HS-27A (cell line): ENCODE results near the gene TRMT2A.

Source experiments
- DNase-seq: peaks from one replicate; pipeline ENCODE4 v3.0.0-alpha.2; 2012; ENCODE audit warnings: low read depth, missing footprints

The TRMT2A gene

DNA sequence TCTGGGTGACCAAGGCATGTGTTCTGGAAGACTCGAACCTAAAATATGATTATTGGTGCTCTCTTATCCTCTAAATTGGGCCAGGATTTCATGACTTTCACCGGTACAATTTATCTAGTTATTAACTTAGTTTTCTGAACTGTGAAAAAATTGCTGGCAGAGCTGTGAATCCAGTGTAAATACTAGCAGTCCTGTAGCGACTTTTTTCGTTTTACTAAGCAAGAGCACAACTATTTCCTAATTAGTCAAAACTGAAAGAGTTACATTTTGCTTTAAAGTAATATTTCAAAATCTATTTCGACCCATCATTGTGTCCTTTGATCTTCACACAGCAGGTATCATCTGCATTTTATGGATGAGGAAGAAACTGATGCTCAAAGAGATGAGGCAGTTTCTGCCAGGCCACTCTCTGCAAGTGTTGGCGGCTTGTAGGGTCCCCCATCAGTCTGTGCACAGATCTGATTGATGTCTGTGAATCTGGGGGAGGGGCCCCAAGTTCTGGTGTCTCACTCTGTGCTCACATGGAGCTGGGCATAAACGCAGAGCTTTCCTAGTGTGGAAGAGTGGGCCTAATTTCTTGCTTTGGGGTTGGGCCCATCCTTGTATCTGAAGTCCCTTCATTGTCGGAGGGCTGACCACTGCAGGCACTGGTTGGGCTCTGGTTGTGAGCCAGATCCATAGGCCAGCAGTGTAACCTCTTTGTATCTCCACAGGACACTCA lies 1.4 kb upstream of the TRMT2A start:
- no peak for DNase-seq

DNA sequence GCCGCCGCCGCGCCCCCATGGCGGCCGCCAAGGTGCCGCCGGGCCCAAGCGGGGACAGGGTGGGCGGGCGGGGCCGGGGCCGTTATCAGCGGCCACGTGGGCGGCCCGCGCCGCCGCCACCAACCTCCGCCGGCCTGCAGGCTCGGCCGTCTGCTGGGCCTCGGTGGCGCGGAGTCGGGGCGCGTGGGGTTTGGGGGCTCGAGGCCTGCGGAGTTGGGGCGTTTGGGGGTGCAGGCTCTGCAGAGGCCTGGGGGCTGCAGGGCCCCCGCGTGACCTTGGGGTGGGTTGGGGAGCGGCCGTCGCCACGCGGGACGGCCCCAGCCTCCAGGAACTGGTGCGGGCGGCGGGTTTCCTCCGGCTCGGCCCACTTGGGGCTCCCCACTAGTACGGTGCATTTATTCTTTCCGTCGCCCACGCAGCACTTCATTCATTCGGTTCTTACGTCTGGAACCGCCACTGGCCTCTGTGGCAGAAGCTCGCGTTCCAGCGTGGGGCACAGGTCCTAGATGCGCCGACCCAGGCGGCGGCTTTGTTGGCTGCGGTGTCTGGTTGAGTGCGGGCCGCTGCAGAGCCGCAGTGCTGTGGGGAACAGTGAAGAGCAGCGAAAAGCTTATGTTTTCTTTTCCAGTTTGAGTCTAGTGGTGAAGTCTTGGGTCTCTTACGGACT lies 740 bp upstream of the TRMT2A start:
- no peak for DNase-seq

DNA sequence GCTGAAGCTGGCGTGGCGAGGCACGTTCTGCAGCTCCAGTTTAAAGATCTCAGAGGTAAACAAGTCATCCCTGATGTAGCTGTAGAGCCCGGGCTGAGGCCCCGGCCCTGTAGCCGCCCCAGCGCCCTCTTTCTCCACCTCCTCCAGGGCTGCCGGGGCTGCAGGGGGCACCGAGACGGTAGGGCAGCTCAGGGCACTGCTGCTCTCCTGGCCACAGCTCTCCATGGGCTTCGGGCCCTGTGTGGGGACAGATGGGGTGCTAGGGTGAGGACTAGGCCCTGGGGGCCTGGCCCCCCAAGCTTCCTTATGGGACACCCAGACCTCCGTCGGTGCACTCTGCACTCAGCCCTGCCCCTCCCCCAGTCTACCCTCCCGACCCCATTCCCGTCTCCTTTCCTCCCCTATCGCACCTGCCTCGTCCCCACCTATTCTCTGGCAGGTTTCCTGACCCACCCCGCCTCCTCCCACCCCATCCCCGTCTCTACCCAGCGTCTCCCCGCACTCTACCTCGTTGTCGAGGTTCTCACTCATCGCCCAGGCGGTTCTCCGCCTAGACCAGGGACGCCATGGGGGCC lies 563 bp downstream of the TRMT2A start:
- DNase-seq, result no peak

DNA sequence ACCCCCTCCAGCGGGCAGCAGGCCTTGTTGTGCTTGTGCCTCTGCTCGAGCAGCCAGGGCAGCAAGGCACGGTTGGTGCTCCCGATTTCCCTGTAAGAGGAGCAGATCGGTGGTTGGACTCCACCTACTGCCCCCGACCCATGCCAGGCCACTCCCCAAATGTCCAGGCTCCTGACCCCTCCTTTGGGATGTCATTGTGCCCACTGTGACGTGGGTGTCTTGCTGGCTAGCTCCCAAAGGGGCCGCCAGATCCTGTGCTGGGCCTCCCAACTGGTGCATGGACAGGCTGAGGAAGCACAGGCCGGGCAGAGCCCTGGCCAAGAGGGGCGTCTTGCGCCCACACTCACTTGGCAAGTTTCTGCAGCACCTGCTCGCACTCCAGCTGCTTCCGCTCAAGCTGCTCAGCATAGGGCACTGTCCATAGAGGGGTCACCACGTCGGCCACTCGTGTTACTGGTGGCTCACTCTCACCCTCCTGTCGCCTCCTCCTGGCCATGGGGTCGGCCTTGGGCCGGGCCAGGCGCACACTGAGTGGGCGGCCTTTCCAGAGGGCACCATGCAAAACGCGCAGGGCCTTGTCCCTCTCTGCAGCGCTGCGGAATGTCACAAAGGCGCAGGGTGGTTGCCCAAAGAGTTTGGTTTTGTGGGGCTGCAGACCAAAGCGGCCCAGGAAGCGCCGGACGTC lies 1.2 kb downstream of the TRMT2A start, which contains the start of gene RANBP1:
TSS of gene RANBP1 (plus strand) at position 414 of the 685 bp plus-strand sequence. CDS start at position 495, 81 bp downstream.
- no peak for DNase-seq

DNA sequence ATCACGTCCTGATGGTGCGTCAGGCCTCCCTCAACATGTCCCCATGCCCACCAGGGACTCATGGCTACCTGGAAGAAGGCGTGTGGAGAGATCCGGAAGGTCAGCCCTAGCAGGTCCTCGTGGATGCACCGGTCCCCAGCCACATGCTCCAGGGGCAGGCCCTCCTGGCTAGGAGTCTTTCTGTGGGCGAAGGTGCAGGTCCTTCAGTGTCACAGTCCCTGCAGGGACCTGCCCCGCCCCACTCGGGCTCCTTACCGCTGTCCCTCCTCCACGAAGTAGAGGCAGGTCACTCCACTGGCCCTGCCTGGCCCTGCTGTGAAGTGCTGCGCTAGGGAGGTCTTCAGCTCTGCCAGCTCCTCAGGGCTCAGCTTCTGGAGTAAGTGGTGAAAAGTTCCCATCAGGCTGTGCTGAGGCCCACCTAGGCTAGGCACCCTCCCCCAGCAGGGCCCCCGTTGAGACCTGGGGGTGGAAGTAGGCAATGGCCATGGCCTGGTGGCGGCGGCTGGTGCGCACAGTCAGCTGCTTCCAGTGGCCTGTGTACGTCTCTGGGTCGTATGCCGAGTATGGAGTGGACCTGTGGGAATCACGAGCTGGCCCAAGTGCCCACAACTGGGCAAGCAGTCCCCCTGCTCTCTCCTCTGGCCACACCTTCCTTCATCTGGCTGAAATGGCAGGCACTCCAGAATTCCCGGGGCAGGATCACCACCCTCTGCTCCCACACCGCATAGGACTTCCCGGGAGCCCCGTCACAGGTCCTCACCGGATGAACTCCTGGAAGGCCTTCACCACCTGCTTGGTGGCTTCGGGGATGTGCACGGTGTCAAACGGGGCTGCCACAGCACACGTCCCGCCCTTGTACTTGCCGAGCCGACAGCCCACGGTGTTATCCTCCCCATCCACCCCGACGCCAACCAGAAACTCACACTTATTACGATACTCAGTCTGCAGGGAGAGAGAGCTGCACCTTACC lies 2.2 kb downstream of the TRMT2A start:
- no peak for DNase-seq

DNA sequence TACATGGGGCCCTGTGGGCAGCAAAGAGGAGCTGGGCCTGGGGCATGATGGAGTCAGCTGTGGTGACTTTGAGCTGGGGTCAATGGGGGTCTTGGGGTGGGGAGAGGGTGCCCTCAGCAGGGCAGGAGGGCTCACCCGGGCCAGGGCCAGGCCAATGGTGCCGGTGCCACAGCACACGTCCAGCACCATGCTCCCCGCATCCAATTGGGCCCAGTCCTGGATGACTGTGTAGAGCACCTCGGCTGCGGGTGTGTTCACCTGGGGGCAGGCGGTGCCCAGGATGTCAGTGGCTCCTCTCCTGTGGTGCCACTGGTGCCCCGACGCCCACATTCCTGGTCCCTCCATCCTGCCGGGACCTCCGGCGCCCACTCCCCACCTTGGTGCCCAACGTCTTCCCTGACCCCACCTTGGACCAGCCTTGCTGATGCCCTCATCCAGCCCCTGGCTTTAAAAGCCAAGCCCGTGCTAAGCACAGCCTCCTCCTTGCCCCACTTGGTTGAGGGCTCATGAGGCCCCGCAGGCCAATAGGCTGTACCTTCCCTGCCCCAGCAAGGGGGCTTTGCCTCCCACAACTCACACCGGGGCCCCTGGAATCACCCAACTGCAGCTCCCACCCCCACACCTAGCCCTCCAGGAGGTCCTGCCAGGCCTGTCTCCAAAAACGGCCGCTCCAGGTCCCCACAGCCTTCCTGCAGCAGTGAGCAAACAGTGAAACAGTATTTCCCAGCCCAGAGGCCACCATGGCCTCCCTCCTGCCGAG lies 3.3 kb downstream of the TRMT2A start:
- DNase-seq, result no peak

DNA sequence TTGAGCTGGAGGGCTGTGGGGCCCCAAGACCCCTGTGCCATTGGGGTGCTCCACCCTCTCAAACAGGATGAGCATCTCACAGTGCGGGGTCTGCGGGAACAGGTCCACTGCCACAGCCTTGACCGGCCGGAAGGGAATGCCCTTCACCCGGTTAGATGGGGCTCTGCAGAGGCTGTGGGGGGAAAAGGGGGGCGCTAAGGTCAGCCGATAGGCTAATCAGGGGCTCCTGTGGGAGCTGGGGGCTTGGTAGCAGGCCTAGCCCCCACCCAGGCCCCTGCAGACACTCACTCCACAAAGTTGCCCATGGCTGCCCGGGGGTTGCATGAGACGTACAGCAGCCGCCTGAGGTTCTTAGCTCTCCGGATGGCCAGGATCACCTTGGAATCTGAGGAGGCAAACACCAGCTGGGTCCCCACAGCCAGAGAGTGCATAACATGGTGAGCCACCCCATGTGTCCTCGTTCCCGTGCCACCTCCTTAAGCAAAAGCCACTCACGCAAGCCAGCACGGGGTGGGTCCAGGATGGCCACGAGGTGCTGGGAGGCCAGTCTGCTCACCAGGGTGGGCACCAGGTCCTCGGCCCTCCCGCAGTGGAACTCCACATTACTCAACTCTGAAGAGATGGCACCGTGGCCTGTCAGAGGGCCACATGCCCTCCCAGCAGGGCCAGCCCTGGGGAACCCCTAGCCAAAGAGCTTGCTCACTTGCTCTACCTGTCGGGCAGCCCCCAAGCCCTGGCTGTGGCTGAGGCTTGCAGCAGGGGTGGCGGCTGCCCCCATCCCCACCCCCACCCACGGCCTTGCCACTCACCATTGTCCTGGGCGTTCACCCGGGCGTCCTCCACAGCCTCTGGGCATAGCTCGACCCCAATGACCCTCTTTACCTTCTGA lies 4.2 kb downstream of the TRMT2A start:
- DNase-seq, result no peak

DNA sequence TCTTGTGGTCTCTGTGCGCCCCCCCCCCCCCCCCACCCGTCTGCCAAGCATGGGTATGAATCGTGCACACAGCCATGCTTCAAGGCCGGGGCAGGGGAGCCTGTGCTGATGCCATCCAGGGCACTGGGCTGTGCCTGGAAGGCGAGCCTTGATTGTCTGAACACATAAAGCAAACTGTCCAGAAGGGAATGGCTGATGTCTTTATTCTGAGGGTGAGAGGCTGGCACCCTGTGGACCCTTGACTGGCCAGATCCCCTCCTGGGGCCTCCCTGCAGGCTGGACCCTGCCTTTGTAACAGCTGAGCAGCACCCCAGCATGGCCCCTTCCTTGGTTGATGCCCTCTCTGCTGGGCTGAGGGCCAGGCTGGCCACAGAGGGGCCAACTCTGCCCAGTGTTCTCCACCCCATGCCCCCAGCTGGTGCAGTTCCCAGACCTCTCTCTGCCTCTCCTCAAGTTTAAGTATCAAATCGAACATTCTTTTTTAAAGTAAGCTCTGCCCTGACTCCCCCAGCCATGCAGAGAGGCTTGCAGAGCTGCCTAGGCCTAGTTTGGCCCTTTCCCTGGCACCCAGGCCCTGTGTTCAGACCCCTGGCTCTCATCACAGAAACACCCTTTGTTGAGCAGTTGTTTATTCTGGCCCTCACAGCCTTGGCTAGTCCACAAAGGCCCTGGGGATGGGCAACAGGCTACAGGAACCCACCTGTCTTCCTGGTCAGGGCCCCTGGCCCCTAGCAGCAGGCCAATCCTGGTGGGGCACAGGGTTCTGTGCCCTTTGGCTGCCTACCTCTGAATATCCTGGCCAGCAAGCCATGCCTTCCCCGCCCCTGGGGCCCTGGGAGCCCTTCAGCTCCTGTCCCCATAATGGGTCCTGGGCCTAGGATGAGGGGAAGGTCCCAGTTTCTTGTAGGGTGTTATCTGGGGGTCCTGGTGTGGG lies 5.1 kb downstream of the TRMT2A start:
- no peak for DNase-seq

DNA sequence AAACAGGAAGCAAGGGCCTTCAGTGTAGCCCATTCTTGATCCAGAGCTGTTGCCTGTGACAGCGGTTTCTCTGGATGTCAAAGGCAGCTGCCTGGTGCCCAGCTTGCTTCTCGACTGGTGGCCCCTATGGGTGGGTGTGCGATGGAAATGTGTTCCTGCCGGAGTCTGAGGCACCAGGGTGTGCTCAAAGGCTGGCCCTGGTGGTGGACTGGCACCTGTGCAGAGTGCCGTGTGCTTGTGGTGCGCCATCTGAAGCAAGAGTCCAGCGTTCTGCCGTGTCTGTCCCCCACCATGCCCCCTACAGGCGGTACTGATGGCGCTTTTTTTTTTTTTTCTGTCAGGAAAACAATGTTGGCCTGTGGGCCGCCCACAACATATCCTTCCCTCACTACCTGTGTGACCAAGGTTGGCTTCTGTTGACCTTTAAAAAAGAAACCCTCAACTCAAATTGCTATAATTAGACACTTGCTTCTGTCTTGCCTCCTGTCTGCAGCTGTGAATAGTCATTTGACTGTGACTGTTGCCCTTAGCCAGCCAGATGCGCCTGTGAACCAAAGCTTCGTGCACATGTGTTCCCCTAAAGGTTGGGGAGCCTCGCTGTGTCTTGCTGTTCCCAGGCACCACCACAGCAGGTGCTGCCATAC lies 5.9 kb downstream of the TRMT2A start:
- no peak for DNase-seq

DNA sequence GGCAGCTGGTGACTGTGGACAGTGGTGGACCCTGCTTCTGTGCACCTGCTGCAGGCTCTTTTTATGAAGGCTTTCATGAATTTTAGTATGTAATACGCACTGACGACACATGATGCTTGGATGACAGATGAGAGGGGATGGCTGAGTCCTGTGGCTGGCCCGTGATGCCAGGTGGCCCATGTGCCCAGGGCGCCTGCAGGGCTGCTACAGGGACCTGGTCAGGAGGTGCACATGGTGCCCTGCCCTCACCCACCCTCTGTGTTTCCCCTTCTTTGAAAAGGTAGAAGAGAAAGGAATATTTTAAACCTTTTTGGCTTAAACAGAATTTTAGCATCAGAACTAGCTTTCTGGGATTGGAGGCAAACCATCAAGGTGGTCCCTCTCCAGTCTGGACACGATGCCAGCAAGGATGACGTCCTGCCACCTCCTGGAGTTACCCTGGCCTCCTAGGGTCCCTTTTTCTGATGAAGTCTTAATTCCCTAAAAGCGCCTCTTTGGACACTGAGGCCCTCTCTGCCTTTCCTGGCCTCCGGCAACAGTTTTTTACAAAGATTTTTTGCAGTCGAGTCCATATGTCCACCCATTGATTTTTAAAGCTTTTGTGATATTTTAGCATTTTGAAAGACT lies 6.6 kb downstream of the TRMT2A start:
- no peak for DNase-seq

DNA sequence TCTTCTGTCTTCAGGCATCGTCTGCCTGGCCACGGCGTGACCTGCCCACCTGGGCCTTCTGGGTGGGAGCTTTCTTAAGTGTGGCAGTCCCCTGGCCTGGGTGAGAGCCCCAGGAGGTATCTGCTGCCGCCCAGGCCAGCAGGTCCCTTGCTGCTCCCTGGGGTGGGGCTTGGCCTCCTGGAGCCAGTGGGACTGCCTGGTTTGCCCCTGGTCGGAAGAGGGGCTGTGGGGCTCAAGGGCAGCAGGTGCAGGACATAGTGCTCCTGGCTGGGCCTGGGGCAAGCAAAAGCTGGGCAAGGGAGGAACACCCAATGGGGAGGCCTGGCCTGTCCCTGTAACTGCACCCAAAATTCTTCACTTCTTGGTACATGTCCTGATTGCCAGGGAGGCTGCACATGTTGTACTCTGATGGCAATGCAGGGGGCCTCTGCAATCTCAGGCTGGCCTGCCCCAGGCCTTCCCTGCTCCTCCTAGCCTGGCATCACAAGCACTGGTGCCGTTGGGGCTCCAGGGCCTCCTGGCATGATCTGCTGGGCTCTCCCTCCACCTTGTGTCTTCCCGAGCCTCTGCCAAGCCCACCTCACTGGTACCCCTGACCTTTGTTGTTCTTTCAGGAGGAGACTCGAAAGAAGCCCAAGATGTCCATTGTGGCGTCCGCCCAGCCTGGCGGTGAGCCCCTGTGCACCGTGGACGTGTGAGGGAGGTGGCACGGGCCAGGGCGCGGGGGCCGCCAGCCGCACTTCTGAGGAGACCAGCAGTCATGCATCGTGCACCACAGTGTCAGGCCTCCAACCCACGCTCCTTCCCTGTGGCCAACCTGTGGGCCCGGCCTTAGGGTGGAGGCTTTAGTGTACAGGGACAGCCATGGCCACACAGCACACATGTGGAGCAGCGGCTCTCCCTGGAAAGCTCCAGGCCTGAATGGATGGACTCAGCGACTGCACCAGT lies 7.3 kb downstream of the TRMT2A start:
- no peak for DNase-seq

DNA sequence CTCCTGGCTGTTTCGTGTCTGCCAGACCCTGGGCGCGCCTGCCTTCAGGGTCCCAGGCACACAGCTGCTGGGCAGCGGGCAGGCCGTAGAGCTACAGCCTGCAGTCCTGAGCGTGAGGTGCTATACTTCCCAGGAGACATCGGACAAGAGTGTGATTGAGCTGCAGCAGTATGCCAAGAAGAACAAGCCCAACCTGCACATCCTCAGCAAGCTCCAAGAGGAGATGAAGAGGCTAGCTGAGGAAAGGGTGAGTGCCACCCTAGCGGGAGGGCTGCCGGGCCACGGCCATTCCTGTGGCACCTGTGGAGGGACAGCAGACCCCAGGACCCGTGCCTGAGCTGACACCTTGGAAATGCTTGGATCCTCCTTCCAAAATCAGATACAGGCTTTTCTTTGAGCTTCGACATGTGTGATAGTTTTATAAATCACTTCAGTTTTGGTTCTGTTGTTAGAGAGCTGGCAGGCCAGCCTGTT lies 8.2 kb downstream of the TRMT2A start:
- no peak for DNase-seq

DNA sequence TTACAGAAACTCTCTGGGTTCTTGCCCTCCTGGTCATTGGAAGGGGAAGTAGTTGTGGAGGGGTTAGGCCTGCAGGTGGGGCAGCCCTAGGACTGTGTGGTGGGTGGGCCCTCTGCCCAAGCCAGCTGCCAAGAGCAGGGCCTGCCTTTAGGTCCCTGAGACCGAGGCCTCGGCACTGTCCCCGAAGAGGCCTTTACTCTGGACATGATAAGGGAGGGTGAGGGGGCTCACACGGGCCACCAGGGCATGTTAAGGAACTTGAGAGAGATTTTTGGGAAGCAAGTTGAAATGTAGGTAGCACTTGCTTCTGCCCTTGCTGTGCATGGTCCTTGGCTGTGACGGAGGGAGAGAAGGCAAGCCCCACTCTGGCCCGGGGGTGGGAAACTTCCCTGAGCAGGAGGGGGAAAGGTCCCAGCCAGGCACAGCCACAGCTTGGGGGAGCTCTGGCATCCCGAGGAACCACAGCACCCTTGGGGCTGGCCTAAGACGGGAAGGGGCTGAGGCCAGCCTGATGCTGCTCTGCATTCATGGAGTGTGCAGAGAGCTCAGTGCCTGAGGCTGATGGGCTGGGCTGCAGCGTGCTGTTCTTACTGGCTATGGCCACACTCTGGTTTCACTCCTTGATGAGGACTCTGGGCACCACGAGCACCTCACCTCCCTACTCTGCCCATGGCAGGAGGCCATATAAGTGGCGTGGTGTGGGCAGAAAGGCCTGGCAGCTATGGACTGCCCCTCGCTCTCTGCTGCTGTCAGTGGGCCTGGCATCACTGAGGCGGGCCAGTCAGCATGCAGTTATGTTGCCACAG lies 8.9 kb downstream of the TRMT2A start:
- no peak for DNase-seq

DNA sequence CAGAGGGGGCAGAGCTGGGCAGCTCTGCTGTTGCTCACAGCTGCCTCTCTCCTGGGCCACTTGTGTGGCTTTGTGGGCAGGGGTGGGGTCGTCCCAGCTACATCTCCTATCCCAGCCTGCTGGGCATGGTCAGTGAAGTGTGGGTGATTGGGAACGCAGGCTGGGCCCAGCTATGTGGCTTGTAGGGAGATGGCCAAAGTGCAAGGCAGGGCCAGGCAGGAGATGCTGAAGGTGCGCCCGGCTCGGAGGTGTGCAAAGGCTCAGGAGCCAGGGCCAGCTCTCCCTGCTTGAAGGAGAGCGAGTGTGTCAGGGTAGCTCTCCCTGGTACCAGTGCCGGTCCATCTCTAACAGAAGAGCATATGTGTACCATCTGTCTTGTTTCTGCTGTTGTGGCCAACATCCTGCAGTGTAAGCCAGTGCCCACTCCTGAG lies 9.5 kb downstream of the TRMT2A start:
- no peak for DNase-seq

DNA sequence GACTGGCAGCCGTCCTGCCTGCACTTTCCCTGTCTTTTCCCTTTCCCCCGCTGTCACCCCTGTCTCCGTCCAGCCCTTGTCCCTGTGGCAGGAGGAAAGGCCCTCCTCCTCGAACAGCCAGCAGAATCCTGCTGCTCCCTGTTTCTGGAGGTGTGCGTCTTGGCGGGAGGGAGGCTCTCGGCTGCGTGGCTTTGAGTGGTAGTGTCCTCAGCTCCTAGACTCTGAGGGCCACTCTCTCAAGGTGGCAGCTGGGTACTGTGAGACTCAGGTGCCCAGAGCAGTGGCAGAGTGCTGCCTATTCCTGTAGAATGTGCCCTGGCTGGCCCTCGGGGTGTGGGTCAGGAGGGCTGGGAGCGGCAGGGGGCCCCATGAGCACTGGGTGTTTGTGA lies 10.2 kb downstream of the TRMT2A start:
- no peak for DNase-seq
